ENCODE results near the gene CCDC71L.
A peak's percentile ranks its signal among the peaks of the same experiment; 100 is the strongest.

Gene CCDC71L

DNA sequence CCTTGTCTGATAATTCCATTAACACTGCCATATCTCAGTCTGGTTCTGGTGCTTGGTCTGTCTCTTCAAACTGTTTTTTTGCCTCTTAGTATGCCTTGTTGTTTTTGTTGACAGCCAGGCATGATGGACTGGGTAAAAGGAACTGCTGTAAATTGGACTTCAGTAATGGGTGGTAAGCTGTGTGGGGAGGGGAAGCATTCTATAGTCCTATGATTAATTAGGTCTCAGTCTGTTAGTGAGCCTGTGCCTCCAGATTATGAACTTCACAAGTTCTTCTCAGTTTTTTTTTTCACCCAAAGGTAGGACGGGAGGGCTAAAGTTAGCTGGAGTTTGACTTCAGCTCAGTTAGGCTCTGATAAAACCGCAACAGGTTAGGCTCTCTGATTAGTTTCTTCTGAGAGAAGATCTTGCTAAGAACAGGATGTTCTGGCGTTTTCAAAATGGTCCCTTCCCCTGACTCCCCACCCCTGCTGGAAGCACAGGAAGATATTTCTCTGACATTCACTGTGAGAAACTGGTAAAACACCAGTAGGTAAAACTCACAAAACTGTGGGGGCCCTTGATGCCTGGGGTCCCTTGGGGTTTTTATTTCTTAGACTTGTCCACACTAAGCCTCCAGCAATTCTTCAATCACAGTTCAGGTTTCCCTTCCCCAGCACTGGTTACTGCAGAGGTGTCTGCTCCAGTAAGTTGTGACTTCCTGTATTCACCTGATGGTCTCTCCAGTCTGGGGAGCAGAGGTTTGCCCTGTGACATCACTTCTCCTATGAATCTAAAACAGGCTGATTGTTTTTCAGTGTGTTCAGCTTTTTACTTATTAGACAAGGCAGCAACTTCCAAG lies 43.3 kb upstream of the CCDC71L start:
- no peak for ATAC-seq
- TF ChIP-seq ZNF565 (CRISPR knock-in tag; conservative IDR thresholded peaks at IDR 0.05; ENCODE audit: low read depth) (no peak), TOX (CRISPR knock-in tag; IDR thresholded peaks at IDR 0.05; ENCODE audit: borderline replicate concordance) (no peak), ESRRG (CRISPR knock-in tag; IDR thresholded peaks at IDR 0.05) (no peak), ZNF8 (CRISPR knock-in tag; IDR thresholded peaks at IDR 0.05) (no peak), BACH2 (CRISPR knock-in tag; IDR thresholded peaks at IDR 0.05; ENCODE audit: borderline replicate concordance) (no peak), RARB (CRISPR knock-in tag; IDR thresholded peaks at IDR 0.05) (no peak), ARNTL (CRISPR knock-in tag; IDR thresholded peaks at IDR 0.05; ENCODE audit: borderline replicate concordance, low read depth) (no peak), ZFP30 (CRISPR knock-in tag; IDR thresholded peaks at IDR 0.05) (no peak), ZC3H10 (CRISPR knock-in tag; IDR thresholded peaks at IDR 0.05) (no peak), GLIS3 (CRISPR knock-in tag; IDR thresholded peaks at IDR 0.05) (no peak), PPARA (CRISPR knock-in tag; IDR thresholded peaks at IDR 0.05; ENCODE audit: borderline replicate concordance) (no peak), TCF4 (CRISPR knock-in tag; IDR thresholded peaks at IDR 0.05; ENCODE audit: borderline replicate concordance) (no peak), SNAI2 (CRISPR knock-in tag; IDR thresholded peaks at IDR 0.05) (no peak)
- TF ChIP-seq, protein P1, sequence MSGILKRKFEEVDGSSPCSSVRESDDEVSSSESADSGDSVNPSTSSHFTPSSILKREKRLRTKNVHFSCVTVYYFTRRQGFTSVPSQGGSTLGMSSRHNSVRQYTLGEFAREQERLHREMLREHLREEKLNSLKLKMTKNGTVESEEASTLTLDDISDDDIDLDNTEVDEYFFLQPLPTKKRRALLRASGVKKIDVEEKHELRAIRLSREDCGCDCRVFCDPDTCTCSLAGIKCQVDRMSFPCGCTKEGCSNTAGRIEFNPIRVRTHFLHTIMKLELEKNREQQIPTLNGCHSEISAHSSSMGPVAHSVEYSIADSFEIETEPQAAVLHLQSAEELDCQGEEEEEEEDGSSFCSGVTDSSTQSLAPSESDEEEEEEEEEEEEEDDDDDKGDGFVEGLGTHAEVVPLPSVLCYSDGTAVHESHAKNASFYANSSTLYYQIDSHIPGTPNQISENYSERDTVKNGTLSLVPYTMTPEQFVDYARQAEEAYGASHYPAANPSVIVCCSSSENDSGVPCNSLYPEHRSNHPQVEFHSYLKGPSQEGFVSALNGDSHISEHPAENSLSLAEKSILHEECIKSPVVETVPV (CRISPR knock-in tag; IDR thresholded peaks at IDR 0.05) = no peak
- TF ChIP-seq, protein P2, sequence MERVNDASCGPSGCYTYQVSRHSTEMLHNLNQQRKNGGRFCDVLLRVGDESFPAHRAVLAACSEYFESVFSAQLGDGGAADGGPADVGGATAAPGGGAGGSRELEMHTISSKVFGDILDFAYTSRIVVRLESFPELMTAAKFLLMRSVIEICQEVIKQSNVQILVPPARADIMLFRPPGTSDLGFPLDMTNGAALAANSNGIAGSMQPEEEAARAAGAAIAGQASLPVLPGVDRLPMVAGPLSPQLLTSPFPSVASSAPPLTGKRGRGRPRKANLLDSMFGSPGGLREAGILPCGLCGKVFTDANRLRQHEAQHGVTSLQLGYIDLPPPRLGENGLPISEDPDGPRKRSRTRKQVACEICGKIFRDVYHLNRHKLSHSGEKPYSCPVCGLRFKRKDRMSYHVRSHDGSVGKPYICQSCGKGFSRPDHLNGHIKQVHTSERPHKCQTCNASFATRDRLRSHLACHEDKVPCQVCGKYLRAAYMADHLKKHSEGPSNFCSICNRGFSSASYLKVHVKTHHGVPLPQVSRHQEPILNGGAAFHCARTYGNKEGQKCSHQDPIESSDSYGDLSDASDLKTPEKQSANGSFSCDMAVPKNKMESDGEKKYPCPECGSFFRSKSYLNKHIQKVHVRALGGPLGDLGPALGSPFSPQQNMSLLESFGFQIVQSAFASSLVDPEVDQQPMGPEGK (CRISPR knock-in tag; IDR thresholded peaks at IDR 0.05; ENCODE audit: borderline replicate concordance) = no peak
- TF ChIP-seq, protein P3, sequence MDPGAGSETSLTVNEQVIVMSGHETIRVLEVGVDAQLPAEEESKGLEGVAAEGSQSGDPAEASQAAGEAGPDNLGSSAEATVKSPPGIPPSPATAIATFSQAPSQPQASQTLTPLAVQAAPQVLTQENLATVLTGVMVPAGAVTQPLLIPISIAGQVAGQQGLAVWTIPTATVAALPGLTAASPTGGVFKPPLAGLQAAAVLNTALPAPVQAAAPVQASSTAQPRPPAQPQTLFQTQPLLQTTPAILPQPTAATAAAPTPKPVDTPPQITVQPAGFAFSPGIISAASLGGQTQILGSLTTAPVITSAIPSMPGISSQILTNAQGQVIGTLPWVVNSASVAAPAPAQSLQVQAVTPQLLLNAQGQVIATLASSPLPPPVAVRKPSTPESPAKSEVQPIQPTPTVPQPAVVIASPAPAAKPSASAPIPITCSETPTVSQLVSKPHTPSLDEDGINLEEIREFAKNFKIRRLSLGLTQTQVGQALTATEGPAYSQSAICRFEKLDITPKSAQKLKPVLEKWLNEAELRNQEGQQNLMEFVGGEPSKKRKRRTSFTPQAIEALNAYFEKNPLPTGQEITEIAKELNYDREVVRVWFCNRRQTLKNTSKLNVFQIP (CRISPR knock-in tag; IDR thresholded peaks at IDR 0.05; ENCODE audit: borderline replicate concordance, low read depth) = no peak
- TF ChIP-seq, protein P4, sequence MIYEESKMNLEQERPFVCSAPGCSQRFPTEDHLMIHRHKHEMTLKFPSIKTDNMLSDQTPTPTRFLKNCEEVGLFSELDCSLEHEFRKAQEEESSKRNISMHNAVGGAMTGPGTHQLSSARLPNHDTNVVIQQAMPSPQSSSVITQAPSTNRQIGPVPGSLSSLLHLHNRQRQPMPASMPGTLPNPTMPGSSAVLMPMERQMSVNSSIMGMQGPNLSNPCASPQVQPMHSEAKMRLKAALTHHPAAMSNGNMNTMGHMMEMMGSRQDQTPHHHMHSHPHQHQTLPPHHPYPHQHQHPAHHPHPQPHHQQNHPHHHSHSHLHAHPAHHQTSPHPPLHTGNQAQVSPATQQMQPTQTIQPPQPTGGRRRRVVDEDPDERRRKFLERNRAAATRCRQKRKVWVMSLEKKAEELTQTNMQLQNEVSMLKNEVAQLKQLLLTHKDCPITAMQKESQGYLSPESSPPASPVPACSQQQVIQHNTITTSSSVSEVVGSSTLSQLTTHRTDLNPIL (CRISPR knock-in tag; IDR thresholded peaks at IDR 0.05; ENCODE audit: low read depth) = no peak
- TF ChIP-seq, protein P5, sequence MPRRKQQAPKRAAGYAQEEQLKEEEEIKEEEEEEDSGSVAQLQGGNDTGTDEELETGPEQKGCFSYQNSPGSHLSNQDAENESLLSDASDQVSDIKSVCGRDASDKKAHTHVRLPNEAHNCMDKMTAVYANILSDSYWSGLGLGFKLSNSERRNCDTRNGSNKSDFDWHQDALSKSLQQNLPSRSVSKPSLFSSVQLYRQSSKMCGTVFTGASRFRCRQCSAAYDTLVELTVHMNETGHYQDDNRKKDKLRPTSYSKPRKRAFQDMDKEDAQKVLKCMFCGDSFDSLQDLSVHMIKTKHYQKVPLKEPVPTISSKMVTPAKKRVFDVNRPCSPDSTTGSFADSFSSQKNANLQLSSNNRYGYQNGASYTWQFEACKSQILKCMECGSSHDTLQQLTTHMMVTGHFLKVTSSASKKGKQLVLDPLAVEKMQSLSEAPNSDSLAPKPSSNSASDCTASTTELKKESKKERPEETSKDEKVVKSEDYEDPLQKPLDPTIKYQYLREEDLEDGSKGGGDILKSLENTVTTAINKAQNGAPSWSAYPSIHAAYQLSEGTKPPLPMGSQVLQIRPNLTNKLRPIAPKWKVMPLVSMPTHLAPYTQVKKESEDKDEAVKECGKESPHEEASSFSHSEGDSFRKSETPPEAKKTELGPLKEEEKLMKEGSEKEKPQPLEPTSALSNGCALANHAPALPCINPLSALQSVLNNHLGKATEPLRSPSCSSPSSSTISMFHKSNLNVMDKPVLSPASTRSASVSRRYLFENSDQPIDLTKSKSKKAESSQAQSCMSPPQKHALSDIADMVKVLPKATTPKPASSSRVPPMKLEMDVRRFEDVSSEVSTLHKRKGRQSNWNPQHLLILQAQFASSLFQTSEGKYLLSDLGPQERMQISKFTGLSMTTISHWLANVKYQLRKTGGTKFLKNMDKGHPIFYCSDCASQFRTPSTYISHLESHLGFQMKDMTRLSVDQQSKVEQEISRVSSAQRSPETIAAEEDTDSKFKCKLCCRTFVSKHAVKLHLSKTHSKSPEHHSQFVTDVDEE (CRISPR knock-in tag; IDR thresholded peaks at IDR 0.05) = no peak

DNA sequence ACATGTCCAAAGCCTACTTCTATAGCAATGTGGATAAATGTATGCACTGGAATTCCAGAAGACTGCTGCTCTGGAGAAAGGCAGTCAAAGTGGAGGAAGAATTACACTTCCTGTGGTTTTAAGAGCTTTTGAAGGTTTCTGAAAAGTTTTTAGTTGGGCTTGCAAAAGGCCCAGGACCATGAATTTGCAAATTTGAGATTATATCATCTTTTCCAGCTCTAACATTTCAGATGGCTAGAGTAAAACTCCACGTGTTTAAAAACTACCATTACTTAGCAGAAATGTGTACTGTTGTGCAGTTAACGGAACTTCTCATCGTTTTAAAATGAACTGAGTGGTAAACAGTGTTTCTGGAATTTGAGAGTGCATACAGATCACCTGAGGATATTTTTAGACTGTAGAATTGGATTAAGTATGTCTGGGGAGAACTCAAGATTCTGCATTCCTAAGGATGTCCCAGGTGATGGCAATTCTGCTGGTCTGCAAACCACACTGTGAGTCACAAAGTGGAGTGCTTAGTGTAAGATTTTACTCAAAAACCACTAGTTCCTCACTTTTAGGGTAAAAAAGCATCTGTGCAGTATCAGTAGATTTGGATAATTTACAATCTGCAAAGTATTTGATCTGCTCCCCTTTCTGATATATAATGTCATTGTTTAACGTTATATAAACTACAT lies 32.9 kb upstream of the CCDC71L start:
- TF ChIP-seq ZNF70 (CRISPR knock-in tag; IDR thresholded peaks at IDR 0.05) = no peak
- TF ChIP-seq BACH2 (CRISPR knock-in tag; IDR thresholded peaks at IDR 0.05; ENCODE audit: borderline replicate concordance) = no peak
- 0 out of 2 replicates have a peak, but pooled peaks have one; percentile 24 for TF ChIP-seq CSDC2 (CRISPR knock-in tag; IDR thresholded peaks at IDR 0.05)
- TF ChIP-seq, protein P3 (CRISPR knock-in tag; IDR thresholded peaks at IDR 0.05; ENCODE audit: borderline replicate concordance, low read depth) = no peak
- no peak for TF ChIP-seq RARB (CRISPR knock-in tag; IDR thresholded peaks at IDR 0.05)
- ATAC-seq = peak; percentile 33; the same call in 1 of the 3 replicates
